H9 (cell line): ENCODE data around the gene MAP3K21. TPM values are rescaled to one million over a fixed set of nuclear protein-coding genes. Genes with fewer than 3 reads are reported as not detected.

Experiments used
- DNase-seq: peaks from one replicate; pipeline ENCODE4 v3.0.0-alpha.2; 2017
- H2AFZ ChIP-seq: one replicate; pipeline ENCODE4 v1.6.1; 2013; ENCODE audit warnings: mild to moderate bottlenecking, low read length, control low read depth, moderate library complexity
- H2AK5ac ChIP-seq: 2 replicates; pipeline ENCODE4 v1.6.1; 2013; ENCODE audit warnings: low read length, control low read depth, mixed read lengths; ENCODE audit not compliant: insufficient read length
- H2BK120ac ChIP-seq: one replicate; pipeline ENCODE4 v1.6.1; 2013; ENCODE audit warnings: low read depth, mild to moderate bottlenecking, low read length, control low read depth, inconsistent platforms; ENCODE audit not compliant: poor library complexity, severe bottlenecking
- H2BK12ac ChIP-seq: 2 replicates; pipeline ENCODE4 v1.6.1; 2013; ENCODE audit warnings: low read length, control low read depth, mixed read lengths, low read depth; ENCODE audit not compliant: insufficient read length
- H2BK15ac ChIP-seq: 2 replicates; pipeline ENCODE4 v1.6.1; 2013; ENCODE audit warnings: low read depth, low read length, control low read depth
- H2BK20ac ChIP-seq: one replicate; pipeline ENCODE4 v1.6.1; 2013; ENCODE audit warnings: low read depth, mild to moderate bottlenecking, low read length, control low read depth, inconsistent platforms; ENCODE audit not compliant: poor library complexity, severe bottlenecking
- H2BK5ac ChIP-seq: 2 replicates; pipeline ENCODE4 v1.6.1; 2013; ENCODE audit warnings: low read length, control low read depth, mixed read lengths; ENCODE audit not compliant: insufficient read length
- H3K14ac ChIP-seq: 2 replicates; pipeline ENCODE4 v1.6.1; 2013; ENCODE audit warnings: low read length, control low read depth; ENCODE audit not compliant: insufficient read depth
- H3K18ac ChIP-seq: 2 replicates; pipeline ENCODE4 v1.6.1; 2013; ENCODE audit warnings: low read depth, mild to moderate bottlenecking, mixed read lengths, low read length, control low read depth; ENCODE audit not compliant: insufficient read length
- H3K23ac ChIP-seq: 2 replicates; pipeline ENCODE4 v1.6.1; 2013; ENCODE audit warnings: low read length, control low read depth, mixed read lengths, low read depth; ENCODE audit not compliant: insufficient read length
- H3K23me2 ChIP-seq: 2 replicates; pipeline ENCODE4 v1.6.1; 2013; ENCODE audit warnings: low read depth, mild to moderate bottlenecking, mixed read lengths, low read length, control low read depth; ENCODE audit not compliant: insufficient read length, poor library complexity, severe bottlenecking
- H3K27ac ChIP-seq: 2 replicates; pipeline ENCODE4 v1.5.1; 2013; ENCODE audit warnings: low read length, control low read depth, mixed read lengths, low read depth; ENCODE audit not compliant: insufficient read length
- H3K27me3 ChIP-seq: 2 replicates; pipeline ENCODE4 v1.6.1; 2013; ENCODE audit warnings: low read length, control low read depth, inconsistent platforms; ENCODE audit not compliant: insufficient read depth
- H3K4ac ChIP-seq: 2 replicates; pipeline ENCODE4 v1.6.1; 2013; ENCODE audit warnings: low read depth, mild to moderate bottlenecking, control low read depth, inconsistent platforms, low read length, moderate library complexity
- H3K4me1 ChIP-seq: 2 replicates; pipeline ENCODE4 v1.6.1; 2013; ENCODE audit warnings: low read length, control low read depth, inconsistent platforms; ENCODE audit not compliant: insufficient read depth
- H3K4me2 ChIP-seq: 2 replicates; pipeline ENCODE4 v1.6.1; 2013; ENCODE audit warnings: low read length, control low read depth, mixed read lengths; ENCODE audit not compliant: insufficient read length, insufficient read depth
- H3K56ac ChIP-seq: 2 replicates; pipeline ENCODE4 v1.6.1; 2013; ENCODE audit warnings: low read depth, mild to moderate bottlenecking, mixed read lengths, low read length, control low read depth; ENCODE audit not compliant: insufficient read length
- H3K79me1 ChIP-seq: 2 replicates; pipeline ENCODE4 v1.6.1; 2013; ENCODE audit warnings: low read depth, mild to moderate bottlenecking, moderate library complexity, low read length, control low read depth, inconsistent platforms; ENCODE audit not compliant: insufficient read depth, poor library complexity, severe bottlenecking
- H3K79me2 ChIP-seq: 2 replicates; pipeline ENCODE4 v1.6.1; 2013; ENCODE audit warnings: low read length, control low read depth, inconsistent platforms; ENCODE audit not compliant: insufficient read depth
- H3K9ac ChIP-seq: 2 replicates; pipeline ENCODE4 v1.6.1; 2013; ENCODE audit warnings: low read length, control low read depth, mixed read lengths; ENCODE audit not compliant: insufficient read length; ENCODE audit errors: extremely low read depth
- H3K9me3 ChIP-seq: one replicate; pipeline ENCODE4 v1.6.1; 2013; ENCODE audit warnings: low read depth, low read length, inconsistent platforms; ENCODE audit not compliant: control insufficient read depth
- H3T11ph ChIP-seq: one replicate; pipeline ENCODE4 v1.6.1; 2013; ENCODE audit warnings: mild to moderate bottlenecking, low read length, control low read depth, inconsistent platforms
- H4K20me1 ChIP-seq: one replicate; pipeline ENCODE4 v1.6.1; 2013; ENCODE audit not compliant: control insufficient read depth, insufficient read length, insufficient read depth
- H4K5ac ChIP-seq: 2 replicates; pipeline ENCODE4 v1.6.1; 2013; ENCODE audit warnings: low read depth, mild to moderate bottlenecking, mixed read lengths, low read length, control low read depth; ENCODE audit not compliant: insufficient read length
- H4K8ac ChIP-seq: replicated peaks from 2 replicates; pipeline ENCODE4 v1.6.1; 2013; ENCODE audit warnings: low read length, control low read depth, mixed read lengths, low read depth; ENCODE audit not compliant: insufficient read length
- H4K91ac ChIP-seq: 2 replicates; pipeline ENCODE4 v1.6.1; 2013; ENCODE audit warnings: low read depth, mild to moderate bottlenecking, moderate library complexity, mixed read lengths, low read length, control low read depth; ENCODE audit not compliant: insufficient read length
- H3K27ac Mint-ChIP-seq, 3 experiments: 2 replicates in 2 of 3; 3 replicates in 1 of 3; pipeline ENCODE4 v1.8.0; 2020 to 2021; ENCODE audit warnings: mixed read lengths in 3 of 3, mild to moderate bottlenecking in 1 of 3, moderate library complexity in 1 of 3
- H3K27me3 Mint-ChIP-seq: 2 replicates; pipeline ENCODE4 v1.8.0; 2021; ENCODE audit warnings: low read depth, mild to moderate bottlenecking, moderate library complexity, mixed read lengths
- H3K36me3 Mint-ChIP-seq, 3 experiments: 2 replicates in 2 of 3; 3 replicates in 1 of 3; pipeline ENCODE4 v1.8.0; 2020 to 2021; ENCODE audit warnings: low read depth in 3 of 3, mixed read lengths in 3 of 3; ENCODE audit not compliant: insufficient read depth in 1 of 3
- H3K4me1 Mint-ChIP-seq, 2 experiments: 2 replicates each; pipeline ENCODE4 v1.8.0; 2020; ENCODE audit warnings: mixed read lengths in 2 of 2
- H3K4me3 Mint-ChIP-seq, 2 experiments: 2 replicates in 1 of 2; 3 replicates in 1 of 2; pipeline ENCODE4 v1.8.0; 2020 to 2021; ENCODE audit warnings: mild to moderate bottlenecking in 2 of 2, mixed read lengths in 2 of 2, moderate library complexity in 1 of 2
- H3K9me3 Mint-ChIP-seq, 2 experiments: 2 replicates in 1 of 2; 3 replicates in 1 of 2; pipeline ENCODE4 v1.8.0; 2020; ENCODE audit warnings: mild to moderate bottlenecking in 2 of 2, mixed read lengths in 2 of 2, moderate library complexity in 1 of 2
- WGBS: extraction: QIAGEN DNeasy Blood & Tissue Kit; methylation state at CpG from one replicate; pipeline ENCODE4 v1.1.7; 2013; ENCODE audit warnings: missing lambda C conversion rate, low lambda C conversion rate, mixed read lengths; ENCODE audit not compliant: insufficient read length; ENCODE audit errors: extremely low coverage; 5-methylcytosine and 5-hydroxymethylcytosine counted together
- total RNA-seq: library from RNA; stranded (reverse); gene quantifications from 2 replicates; pipeline ENCODE4 v1.2.1, GENCODE V29; 2021
- TF ChIP-seq, protein P1 (sequence below): fragments of 200-600 bp; sonication (generic); conservative IDR thresholded peaks from 3 replicates; pipeline ENCODE4 v1.8.0; 2021; ENCODE audit warnings: antibody characterized with exemption, mild to moderate bottlenecking

Gene MAP3K21
- total RNA-seq, 1 experiment from 2014 or later, result 11.7 TPM

DNA sequence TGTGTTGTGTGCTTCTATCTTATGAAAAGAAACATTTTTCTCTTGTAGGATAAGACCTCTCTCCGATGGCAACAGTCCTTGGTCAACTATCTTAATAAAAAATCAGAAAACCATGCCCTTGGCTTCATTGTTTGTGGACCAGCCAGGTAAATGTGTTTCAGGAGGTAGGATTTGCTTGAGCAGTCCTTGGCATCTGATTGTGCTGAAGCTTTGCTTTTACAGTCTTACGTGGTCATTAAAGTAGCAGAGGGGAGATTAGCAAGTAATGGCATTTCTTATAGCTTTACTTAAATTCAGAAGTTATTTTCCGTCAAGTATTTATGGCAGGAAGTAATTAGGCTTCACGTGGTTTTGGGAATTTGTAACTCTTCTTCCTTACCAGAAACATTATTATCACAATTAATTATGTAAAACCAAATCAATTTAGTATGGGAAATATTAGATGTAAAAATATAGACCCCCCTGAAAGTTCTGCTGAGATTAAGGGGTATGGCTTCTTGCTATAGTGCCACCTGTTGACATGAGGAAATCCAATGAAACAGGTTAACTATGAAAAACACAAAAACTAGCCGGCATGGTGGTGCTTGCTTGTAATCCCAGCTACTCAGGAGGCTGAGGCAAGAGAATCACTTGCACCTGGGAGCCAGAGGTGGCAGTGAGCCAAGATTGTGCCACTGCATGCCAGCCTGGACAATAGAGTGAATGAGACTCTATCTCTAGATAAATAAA, 49.0 kb downstream of the MAP3K21 start:
- Histone ChIP-seq H2BK20ac (no peak overlapping the region), H3K27ac (no peak overlapping the region), H3K4me2 (no peak overlapping the region), H4K5ac (no peak overlapping the region), H4K8ac (no peak overlapping the region), H3K23ac (no peak overlapping the region), H3K23me2 (no peaks in the 10 kb centered on the region), H2BK15ac (no peak overlapping the region), H4K91ac (no peak overlapping the region), H3T11ph (no peak overlapping the region), H2AFZ (no peak overlapping the region), H3K9me3 (no peaks in the 10 kb centered on the region), H3K18ac (no peak overlapping the region), H3K14ac (no peak overlapping the region), H2BK12ac (no peak overlapping the region), H3K9ac (no peak overlapping the region), H3K79me1 (no peaks in the 10 kb centered on the region), H2BK5ac (no peak overlapping the region), H3K4me1 (peaks cover 2% of the 10 kb centered on the region; the same call in 1 of the 2 replicates), H3K56ac (no peak overlapping the region), H3K4ac (no peak overlapping the region), H3K27me3 (no peaks in the 10 kb centered on the region), H4K20me1 (no peaks in the 10 kb centered on the region), H3K79me2 (no peaks in the 10 kb centered on the region), H2AK5ac (no peak overlapping the region), H2BK120ac (no peak overlapping the region)
- H3K4me1 Mint-ChIP-seq, result peaks cover 9 to 11% of the 10 kb centered on the region in 2 experiments
- no CpG with 5 or more reads among the region's 5 CpGs for WGBS
- H3K27ac Mint-ChIP-seq, result peak overlapping the region in 2 of 3 experiments; percentile 1 to 38; a peak in 3 of 7 replicates
- no peak overlapping the region for H3K4me3 Mint-ChIP-seq
- TF ChIP-seq, protein P1, sequence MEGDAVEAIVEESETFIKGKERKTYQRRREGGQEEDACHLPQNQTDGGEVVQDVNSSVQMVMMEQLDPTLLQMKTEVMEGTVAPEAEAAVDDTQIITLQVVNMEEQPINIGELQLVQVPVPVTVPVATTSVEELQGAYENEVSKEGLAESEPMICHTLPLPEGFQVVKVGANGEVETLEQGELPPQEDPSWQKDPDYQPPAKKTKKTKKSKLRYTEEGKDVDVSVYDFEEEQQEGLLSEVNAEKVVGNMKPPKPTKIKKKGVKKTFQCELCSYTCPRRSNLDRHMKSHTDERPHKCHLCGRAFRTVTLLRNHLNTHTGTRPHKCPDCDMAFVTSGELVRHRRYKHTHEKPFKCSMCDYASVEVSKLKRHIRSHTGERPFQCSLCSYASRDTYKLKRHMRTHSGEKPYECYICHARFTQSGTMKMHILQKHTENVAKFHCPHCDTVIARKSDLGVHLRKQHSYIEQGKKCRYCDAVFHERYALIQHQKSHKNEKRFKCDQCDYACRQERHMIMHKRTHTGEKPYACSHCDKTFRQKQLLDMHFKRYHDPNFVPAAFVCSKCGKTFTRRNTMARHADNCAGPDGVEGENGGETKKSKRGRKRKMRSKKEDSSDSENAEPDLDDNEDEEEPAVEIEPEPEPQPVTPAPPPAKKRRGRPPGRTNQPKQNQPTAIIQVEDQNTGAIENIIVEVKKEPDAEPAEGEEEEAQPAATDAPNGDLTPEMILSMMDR, result peak; percentile 38; the same call in 2 of the 3 replicates
- H3K36me3 Mint-ChIP-seq, result peaks cover 34 to 40% (median 38%) of the 10 kb centered on the region in 3 experiments
- H3K9me3 Mint-ChIP-seq, result no peaks in the 10 kb centered on the region; a peak in 1 of 5 replicates
- H3K27me3 Mint-ChIP-seq, result no peaks in the 10 kb centered on the region
- no peak for DNase-seq
